Thyroid gland (tissue), 4 donors: ENCODE measurements around the gene SLC25A21.

Source experiments
- CTCF ChIP-seq, 6 experiments: fragments of 200-600 bp in 3 of 6; fragments of 450-650 bp in 3 of 6; sonication (generic) in 3 of 6; IDR thresholded peaks; one replicate each; pipeline ENCODE4 v1.5.1; 2016 to 2019; ENCODE audit warnings: antibody characterized with exemption in 6 of 6, mild to moderate bottlenecking in 2 of 6, inconsistent platforms in 1 of 6, moderate library complexity in 1 of 6
- POLR2A ChIP-seq, 2 donors: fragments of 450-650 bp; IDR thresholded peaks; one replicate each; pipeline ENCODE4 v1.6.1; 2017; ENCODE audit warnings: antibody characterized with exemption in 2 of 2, mild to moderate bottlenecking in 2 of 2, moderate library complexity in 1 of 2

GRCh38 chr14:36671149-36671548 is 501.3 kb downstream of the SLC25A21 start:
- TF ChIP-seq POLR2A (IDR thresholded peaks at IDR 0.05) (no peak), CTCF (IDR thresholded peaks at IDR 0.05) (no peak)
